HPDE6-E6E7 (cell line): Measurements from ENCODE around the gene HDAC5.
"Not testable (repeated sequence)": the region's sequence is repeated elsewhere in the genome, so short reads cannot be mapped to it uniquely, and the experiment has no call there.

Source experiments
- DNase-seq: peaks from one replicate; pipeline ENCODE4 v3.0.0; 2011; ENCODE audit warnings: missing footprints; ENCODE audit errors: extremely low spot score

Gene HDAC5

DNA sequence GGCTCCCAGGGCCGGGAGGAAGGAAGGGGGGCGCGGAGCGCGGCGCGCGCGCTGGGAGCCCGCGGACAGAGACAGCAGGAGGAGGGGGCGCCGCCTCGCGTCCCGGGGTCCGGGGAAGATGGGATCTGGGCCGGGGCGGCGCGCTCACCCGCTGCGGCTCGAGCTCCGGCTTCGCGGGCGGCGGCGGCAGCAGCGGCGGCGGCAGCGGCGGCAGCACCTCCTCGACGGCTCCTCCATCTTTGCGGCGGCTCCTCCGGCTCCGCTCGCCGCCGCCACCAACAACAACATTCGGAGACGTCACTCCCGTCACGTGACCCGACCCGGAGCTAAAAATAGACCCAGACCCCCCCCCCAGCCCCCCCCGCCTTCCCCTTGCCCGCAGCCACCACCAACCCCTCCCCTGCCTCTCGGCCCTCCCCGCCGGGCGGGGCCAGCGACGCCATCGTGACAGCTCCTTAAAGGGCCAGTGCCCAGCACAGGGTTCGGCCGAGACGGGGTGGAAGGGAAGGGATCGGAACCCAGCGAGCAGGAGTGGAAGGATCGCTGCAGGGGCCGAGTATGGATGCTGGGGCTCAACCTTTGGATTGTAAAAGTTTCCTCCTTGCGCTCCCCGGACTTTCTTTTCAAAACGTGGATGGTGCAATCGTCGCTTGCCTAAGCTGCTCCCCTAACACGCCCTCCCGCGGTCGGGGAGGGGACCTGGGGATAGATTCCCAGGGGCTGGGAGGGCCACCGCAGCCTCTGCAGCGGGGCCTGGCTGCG is at the start of gene HDAC5:
HDAC5 (minus strand) TSS at position 286 of the 762 bp plus-strand sequence. CDS start 6,126 bp downstream, outside the sequence.
- DNase-seq: peak; percentile 86

DNA sequence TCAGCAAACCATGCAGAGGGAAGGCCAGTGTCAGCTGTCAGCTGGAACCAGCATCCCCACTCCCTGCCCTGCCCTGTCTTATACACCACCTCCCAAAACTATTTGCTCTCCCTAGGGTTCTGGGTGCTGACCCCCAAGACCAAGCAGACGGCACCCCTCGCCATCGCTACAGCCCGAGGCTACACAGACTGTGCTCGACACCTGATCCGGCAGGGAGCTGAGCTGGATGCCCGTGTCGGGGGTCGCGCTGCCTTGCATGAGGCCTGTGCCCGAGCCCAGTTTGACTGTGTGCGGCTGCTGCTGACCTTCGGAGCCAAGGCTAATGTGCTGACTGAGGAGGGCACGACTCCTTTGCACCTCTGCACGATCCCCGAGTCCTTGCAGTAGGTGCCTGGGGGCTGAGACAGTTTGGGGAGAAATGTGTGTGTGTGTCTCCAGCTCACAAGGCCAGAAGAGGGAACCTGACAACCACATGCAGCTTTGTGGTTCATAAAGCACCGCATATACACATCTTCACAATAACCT is 48.6 kb upstream of the HDAC5 start:
- DNase-seq: no peak

DNA sequence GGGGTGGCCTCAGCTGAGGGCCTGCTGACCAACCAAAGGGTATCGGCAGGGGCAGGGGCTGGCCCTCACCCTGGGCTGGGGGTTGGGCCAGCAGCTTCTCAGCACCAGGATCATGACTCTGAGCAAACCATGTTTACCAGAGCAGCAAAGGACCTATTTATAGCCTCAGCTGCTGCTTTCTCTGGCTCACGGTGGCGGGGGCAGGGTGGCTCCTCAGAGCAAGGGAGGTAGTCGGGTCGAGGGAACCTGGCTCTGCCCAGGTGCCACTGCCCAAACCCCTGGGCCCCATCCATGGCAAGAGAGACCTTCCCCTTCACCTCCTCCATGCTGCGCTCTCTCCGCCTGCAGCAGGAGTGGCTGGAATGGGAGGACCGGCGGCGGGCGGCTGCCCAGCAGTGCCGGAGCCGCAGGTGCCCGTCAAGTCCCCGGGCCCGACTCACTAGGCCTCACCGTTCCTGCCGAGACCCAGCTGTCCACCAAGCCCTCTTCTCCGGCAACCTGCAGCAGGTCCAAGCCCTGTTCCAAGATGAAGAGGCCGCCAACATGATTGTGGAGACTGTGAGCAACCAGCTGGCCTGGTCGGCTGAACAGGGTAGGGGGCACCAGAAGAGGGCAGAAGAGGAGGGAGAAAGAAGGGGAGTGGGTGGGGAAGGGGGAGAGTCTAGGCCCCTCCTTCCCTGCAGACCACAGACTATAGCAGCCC is 47.2 kb upstream of the HDAC5 start, which contains the start of gene ASB16:
ASB16 (plus strand) TSS at position 206 of the 703 bp plus-strand sequence; CDS start at position 292, 86 bp downstream.
- DNase-seq: no peak

DNA sequence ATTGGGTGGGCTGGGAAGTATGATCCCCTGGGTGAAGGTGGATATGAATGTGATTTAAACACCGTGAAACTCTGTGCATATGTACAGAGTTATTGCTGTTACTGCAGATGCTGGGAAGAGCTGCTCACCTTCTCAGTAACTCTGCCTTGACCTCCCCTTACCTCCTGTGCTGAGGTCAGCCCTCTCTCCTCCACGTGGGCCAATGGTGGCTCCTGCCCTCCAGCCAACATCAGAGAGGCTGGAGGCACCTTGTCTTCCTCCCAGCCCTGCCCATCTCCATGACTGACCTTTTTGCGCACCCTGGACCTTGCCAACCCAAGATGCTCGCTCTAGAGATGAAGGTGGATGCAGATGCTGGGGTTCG is 46.7 kb upstream of the HDAC5 start:
- no peak for DNase-seq

DNA sequence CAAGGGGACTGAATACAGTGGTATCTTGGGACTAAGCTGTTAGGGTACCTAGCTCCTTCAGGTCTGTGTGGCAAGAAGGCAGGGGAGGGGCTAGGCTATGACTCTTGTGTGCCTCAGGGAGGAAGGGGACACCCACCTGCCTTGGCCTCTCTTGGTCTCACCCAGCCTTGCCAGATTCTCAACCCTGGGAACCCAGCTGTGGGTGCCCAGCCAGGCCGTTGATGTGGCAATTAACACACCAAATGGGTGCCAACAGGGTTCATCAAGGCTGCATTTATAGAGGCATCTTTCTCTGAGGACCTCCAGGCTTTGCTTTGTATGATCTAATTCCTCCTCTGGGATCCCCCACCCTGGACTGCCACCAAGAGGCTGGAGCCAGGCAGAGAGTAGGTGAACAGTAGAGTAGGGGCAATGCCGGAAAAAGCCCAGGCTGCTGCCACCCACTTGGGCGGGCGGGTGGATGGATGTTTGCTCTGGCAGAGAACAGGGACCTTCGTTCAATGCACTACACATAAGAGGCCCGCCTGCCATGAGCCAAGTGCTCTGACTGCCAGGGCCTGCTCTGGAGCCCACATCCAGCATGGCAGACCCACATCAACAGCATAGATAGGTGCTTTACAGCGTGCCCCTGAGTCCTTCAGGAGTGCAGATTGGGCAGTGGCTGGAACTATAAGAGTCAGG is 43.9 kb upstream of the HDAC5 start:
- no peak for DNase-seq

DNA sequence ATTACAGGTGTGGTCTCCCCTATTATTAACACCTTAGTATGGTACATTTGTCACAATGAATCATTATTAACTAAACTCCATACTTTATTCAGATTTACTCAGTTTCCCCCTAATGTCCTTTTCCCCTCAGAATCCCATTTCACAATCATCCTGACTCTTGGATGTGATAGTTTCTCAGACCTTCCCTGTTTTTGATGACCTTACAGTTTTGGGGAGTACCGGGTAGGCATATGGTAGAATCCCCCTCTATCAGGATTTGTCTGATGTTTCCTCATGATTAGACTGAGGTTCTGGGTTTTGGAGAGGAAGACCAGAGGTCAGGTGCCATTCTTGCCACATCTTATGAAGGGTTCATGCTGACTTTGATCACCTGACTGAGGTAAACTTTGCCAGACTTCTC is 41.0 kb upstream of the HDAC5 start:
- no peak for DNase-seq

DNA sequence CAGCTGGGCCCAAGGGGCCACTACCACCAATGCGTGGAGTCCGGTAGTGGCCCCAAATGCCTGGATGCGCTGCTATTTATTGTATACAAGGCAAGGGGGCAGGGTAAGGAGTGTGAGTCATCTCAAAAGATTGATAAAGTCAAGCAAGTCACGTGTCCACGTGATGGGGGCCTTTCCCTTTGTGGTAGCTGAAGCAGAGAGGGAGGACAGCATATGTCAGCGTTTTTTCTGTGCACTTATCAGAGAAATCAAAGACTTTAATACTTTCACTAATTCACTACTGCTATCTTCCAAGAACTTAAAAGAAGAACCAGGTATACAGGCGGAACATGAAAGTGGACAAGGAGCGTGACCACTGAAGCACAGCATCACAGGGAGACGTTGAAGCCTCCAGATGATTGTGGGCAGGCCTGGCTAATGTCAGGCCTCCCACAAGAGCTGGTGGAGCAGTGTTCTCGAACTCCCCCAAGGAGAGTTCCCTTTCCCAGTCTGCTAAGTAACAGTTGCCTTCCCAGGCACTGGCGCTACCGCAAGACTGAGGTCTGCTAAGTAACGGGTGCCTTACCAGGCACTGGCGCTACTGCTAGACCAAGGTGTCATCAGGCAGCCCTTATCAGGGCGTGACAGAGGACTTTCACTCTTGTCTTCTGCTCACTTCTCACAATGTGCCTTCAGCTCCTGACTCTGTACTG is 36.2 kb upstream of the HDAC5 start:
- DNase-seq: no peak

DNA sequence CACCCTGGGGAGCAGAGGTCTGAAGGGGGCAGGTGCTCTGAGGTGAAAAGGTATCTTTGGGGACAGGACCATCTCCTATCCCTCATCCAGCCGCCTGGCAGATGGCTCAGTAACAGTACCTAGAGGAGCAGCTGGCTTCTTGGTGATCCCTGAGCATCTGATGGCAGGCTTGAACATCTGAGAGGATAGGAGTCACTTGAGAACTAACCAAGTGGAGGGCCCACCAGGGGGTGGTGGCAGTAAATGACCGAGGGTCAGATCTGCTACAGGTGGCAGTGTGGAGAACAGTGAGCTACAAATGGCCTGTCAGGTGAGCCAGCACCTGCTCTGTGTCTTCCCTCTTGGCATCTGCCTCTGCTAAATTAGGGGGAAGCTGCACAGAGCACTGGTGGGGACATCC is 32.0 kb upstream of the HDAC5 start:
- no peak for DNase-seq

DNA sequence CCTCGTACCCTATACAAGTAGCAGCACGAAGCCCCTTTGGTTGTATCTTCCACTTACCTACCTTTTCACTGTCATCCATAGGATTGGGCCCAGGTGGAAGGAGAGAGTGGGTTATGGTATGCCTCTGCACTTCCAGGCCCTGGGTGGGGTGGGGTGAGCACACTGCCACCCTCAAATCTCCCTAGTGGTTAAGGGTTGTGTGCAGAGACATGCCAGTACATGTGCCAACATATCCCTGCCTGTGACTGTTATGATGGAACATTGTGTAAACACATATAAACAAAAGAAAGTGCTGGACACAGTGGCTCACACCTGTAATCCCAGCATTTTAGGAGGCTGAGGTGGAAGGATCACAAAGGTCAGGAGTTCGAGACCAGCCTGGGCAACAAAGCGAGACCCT is 29.4 kb upstream of the HDAC5 start:
- peak; percentile 67 for DNase-seq

DNA sequence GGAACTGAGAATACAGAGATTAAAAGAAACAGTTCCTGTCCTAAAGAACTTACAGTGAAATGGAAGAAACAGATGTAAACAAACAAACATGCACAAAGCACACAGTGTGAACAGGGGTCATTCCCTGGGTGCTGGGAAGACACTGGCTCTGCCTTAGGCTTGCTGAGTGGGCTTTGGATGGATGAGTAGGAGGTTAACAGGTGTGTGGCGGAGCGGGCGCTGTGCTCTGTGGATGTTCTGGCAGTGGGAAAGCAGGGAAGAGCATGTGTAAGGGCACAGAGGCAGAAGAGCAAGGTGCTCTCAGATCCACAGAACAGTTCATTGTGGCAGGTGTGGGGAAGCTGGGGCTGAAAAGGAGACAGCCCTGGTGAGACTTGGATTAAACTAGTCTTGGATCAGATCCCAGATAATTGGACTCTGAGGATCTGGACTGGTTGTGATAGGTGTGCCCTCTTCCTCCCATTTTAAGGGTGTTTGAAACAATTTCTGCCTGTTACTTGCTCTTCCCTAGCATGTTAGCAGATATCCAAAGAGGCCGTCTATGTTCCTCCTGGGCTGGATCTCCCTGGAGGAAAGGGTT is 26.4 kb upstream of the HDAC5 start:
- no peak for DNase-seq

DNA sequence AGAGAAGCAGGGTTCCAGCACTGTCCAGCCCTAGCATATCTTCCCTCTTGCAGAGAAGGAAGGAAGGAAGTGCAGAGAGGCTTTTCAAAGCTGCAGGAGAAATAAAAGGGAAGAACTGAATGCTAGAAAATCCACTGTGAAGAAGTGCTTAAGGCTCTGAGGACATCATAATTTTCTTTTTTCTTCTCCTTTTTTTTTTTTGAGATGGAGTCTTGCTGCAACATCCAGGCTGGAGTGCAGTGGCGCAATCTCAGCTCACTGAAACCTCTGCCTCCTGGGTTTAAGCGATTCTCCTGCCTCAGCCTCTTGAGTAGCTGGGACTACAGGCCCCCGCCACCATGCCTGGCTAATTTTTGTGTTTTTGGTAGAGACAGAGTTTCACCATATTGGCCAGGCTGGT is 25.6 kb upstream of the HDAC5 start:
- not testable (repeated sequence) for DNase-seq

DNA sequence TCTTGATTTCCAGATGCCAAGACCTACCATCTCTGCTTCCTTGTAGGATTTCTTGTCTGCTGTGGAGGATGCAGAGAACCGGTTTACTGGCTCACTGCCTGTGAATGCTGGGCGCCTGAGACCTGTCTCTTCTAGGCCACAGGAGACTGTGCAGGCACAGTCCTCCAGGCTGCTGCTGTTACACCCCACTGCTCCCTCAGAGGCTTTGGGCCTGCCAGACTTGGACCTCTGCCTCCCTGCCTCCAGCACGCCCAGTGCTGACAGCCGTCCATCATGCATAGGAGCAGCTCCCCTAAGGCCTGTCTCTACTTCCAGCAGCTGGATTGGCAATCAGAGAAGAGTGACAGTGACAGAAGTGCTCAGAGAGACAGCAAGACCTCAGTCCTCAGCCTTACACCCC is 24.4 kb upstream of the HDAC5 start:
- DNase-seq: no peak

DNA sequence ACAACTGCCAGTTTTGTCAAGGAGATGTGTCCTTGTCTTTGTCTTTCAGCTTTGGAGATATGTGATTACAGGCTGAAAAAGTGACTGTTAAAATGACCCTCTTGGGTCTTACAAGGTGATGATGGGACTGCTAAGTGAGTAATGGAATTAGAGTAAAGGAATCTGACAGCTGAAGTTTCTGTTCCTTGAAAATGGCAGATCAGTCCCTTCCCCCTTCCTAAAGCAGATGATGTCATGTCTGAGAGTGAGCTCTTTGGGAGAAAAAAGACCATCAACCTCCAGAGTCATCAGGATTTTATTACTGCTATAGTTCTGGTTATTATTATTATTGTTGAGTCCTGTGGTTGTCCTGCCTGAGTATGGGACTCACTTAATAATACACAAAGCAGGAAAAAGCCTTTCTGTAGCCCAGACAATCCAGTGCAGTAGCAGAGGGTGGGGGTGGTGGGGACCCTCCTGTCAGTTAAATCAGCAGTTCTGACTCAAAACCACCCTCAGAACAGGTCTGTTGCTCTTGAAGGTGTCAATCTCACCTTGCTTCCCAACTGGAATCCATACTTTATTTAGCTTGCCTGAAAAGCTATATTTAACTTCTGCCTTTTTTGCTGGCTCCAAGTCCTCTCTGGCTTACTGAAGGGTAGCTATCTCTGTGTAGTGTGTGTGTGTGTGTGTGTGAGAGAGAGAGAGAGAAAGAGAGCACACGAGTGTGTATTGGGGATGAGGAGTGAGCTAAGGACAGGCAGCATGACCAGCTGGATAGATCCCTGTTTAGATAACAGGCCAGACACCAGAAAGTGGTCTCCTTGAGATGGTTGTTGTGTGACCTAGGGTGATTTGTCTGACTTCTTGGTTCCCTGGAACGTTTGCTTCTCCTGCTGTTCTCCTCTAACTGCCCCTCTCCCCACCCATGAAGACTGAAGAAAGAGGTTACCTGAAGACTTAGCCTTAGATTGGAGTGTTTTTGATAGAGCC is 23.2 kb upstream of the HDAC5 start:
- DNase-seq: no peak

DNA sequence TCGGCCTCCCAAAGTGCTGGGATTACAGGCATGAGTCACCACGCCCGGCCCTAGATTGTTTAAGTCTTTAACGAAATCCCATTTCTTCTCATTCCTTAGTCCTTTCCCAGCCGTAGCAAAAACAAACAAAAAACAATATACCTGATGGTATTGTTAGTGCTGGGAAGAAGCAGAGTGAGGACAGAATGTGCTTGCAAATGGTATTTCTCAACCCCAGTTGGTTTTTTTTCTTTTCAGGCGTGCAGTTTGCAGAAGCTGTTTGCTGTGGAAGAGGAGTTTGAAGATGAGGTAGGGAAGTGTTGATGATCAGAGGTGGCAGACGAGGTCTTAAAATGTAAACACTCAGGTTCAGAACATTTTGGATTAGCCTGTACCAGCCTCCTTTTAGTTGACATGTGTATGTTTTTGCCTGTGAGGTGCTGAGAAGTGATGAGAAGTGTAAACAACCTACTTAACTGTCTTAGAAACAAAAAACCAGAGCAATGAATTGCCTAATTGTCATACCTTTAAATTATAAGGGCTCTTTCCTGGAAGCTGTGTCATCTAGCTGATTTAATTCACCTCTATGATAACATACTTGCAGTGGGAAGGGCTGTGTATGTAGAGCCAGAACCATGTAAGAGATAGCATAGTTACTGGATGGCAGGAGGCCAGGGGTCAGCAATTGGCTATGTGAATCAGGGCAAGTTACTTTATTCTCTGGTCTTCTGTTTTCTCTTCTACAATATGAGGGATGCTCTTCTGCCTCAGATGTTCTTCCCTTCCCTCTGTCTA is 21.7 kb upstream of the HDAC5 start:
- no peak for DNase-seq

DNA sequence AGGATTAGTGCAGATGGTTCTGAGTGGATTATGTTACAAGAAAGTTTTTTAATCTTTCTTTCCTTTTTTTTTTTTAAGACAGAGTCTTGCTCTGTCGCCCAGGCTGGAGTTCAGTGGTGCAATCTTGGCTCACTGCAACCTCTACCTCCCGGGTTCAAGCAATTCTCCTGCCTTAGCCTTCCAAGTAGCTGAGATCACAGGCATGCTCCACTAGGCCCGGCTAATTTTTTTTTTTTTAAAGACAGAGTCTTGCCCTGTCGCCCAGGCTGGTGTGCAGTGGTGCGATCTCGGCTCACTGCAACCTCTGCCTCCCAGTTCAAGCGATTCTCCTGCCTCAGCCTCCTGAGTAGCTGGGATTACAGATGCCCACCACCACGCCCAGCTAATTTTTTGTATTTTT is 20.5 kb upstream of the HDAC5 start:
- not testable (repeated sequence) for DNase-seq

DNA sequence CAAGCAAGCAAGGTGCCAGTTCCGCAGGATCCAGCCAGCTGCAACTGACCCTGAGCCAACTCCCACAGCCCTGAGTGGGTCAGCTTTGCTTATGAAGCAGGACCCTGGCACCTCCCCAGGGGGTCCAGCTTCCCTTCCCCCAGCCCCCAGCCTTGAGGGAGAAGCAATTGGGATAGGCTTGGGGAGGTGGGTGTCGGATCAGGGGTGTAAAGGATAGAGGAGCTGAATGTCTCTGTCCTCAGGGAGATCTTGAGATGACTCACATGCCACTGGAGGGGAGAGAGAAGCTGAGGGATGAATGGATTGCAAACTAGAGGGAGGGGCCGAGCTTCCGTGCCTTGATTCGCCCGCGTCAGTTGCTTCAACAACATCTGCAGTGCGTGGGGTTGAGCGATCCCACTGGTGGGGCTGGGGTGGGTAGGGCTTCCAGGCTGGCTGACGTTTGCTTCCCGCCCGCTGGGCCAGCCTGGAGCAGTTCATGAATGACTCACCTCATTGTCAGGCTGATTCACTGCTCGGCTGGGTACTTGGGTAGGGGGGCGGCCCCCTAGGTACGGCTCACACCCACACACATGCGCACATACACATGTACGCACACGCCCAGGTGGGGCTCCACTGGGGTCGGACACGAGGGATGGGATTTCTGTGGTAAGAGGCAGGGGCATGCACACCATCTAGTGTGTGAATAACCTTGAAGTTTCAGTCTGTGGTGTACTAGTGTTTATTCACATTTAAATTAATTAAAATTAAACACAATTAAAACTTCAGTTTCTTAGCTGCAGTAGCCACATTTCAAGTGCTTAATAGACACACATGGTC is 14.7 kb upstream of the HDAC5 start:
- DNase-seq: peak; percentile 99

DNA sequence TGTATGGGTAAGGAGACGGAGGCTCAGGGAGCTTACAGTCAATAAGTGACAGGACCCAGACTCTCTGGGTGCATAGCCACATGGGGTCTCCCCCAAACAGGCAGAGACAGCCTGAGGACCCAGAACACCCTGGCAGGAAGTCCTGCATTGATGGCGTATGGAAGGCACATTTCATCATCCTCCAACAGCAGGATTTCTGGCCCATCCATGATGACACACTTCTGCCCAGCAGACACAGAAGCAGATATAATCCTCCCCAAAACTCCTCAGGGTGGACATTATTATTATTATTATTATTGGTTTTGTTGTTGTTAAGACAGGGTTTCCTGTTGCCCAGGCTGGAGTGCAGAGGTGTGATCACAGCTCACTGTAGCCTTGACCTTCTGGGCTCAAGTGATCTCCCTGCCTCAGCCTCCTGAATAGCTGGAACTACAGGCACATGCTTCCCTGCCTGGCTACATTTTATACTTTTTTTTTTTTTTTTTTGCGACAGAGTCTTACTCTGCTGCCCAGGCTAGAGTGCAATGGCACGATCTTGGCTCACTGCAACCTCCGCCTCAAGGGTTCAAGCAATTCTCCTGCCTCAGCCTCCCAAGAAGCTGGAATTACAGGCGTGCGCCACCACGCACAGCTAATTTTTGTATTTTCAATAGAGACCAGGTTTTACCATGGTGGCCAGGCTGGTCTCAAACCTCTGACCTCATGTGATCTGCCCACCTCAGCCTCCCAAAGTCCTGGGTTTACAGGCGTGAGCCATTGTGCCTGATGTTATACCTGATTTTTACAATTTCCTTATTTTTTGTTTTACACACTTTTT is 11.5 kb upstream of the HDAC5 start:
- DNase-seq: no peak
